ENCODE measurements around the gene TEX48.

TEX48 gene

GRCh38 chr9:114624677-114625076 is 57.3 kb downstream of the TEX48 start:
- CTCF ChIA-PET: interaction anchor here (0.5 to 1.9 kb wide), 4 partner anchors 9 to 967 kb away, joined by 3 to 6 read pairs (median 3); no protein-coding TSS in a partner anchor
- Histone ChIP-seq H3K4me3 (ENCODE audit: low read depth, low read length) (no peak overlapping the region), H3K9me3 (ENCODE audit: control insufficient read depth, insufficient read depth, low read depth, low read length) (no peaks in the 10 kb centered on the region), H3K4me1 (ENCODE audit: control insufficient read depth, insufficient read depth, low read length) (no peaks in the 10 kb centered on the region), H3K36me3 (ENCODE audit: control insufficient read depth in 2 of 2, insufficient read depth in 1 of 2, low read length in 2 of 2) (peaks cover 0 to 38% of the 10 kb centered on the region in 2 experiments; a peak in 2 of 3 replicates), H3K27ac (ENCODE audit: extremely low read depth, low read depth, low read length) (no peak overlapping the region)
- TF ChIP-seq HIC1 (tag by site-specific recombination; IDR thresholded peaks at IDR 0.05) (no peak), ZBTB1 (tag by site-specific recombination; IDR thresholded peaks at IDR 0.05) (no peak)
- POLR2A ChIA-PET: interaction anchor here (0.9 kb wide), 1 partner anchor 37 kb away, joined by 4 read pairs; the partner anchor contains the start of gene ATP6V1G1

GRCh38 chr9:114621975-114622609 is 59.9 kb downstream of the TEX48 start:
- ChIA-PET POLR2A (no interaction called here), CTCF (interaction anchor here (0.9 to 1.9 kb wide), 2 partner anchors 31 to 216 kb away, joined by 5 to 6 read pairs; no protein-coding TSS in a partner anchor)
- Histone ChIP-seq H3K27ac (ENCODE audit: extremely low read depth, low read depth, low read length) (no peak overlapping the region), H3K9me3 (ENCODE audit: control insufficient read depth, insufficient read depth, low read depth, low read length) (no peaks in the 10 kb centered on the region), H3K4me3 (ENCODE audit: low read depth, low read length) (no peak overlapping the region), H3K4me1 (ENCODE audit: control insufficient read depth, insufficient read depth, low read length) (no peaks in the 10 kb centered on the region), H3K36me3 (ENCODE audit: control insufficient read depth in 2 of 2, insufficient read depth in 1 of 2, low read length in 2 of 2) (peaks cover 0 to 25% of the 10 kb centered on the region in 2 experiments; a peak in 2 of 3 replicates)
- TF ChIP-seq ZNF529 (tag by site-specific recombination; IDR thresholded peaks at IDR 0.05; ENCODE audit: insufficient replicate concordance): no peak
- TF ChIP-seq, protein P1, sequence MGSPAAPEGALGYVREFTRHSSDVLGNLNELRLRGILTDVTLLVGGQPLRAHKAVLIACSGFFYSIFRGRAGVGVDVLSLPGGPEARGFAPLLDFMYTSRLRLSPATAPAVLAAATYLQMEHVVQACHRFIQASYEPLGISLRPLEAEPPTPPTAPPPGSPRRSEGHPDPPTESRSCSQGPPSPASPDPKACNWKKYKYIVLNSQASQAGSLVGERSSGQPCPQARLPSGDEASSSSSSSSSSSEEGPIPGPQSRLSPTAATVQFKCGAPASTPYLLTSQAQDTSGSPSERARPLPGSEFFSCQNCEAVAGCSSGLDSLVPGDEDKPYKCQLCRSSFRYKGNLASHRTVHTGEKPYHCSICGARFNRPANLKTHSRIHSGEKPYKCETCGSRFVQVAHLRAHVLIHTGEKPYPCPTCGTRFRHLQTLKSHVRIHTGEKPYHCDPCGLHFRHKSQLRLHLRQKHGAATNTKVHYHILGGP (tag by site-specific recombination; IDR thresholded peaks at IDR 0.05): peak; percentile 79
- TF ChIP-seq ZFP69B (tag by site-specific recombination; IDR thresholded peaks at IDR 0.05): no peak

- CTCF ChIA-PET: interaction anchor here (1.9 kb wide), 1 partner anchor 32 kb away, joined by 6 read pairs; no protein-coding TSS in a partner anchor
- Histone ChIP-seq H3K36me3 (ENCODE audit: control insufficient read depth in 2 of 2, insufficient read depth in 1 of 2, low read length in 2 of 2) (peaks cover 0 to 21% of the 10 kb centered on the region in 2 experiments; a peak in 2 of 3 replicates), H3K27ac (ENCODE audit: extremely low read depth, low read depth, low read length) (no peak overlapping the region), H3K4me3 (ENCODE audit: low read depth, low read length) (no peak overlapping the region), H3K9me3 (ENCODE audit: control insufficient read depth, insufficient read depth, low read depth, low read length) (no peaks in the 10 kb centered on the region), H3K4me1 (ENCODE audit: control insufficient read depth, insufficient read depth, low read length) (no peaks in the 10 kb centered on the region)
- no peak for TF ChIP-seq AEBP2 (tag by site-specific recombination; IDR thresholded peaks at IDR 0.05; ENCODE audit: borderline replicate concordance)
- TF ChIP-seq ZNF623 (tag by site-specific recombination; IDR thresholded peaks at IDR 0.05): peak; percentile 90
- TF ChIP-seq ZNF121 (tag by site-specific recombination; IDR thresholded peaks at IDR 0.05): no peak
- TF ChIP-seq MZF1 (tag by site-specific recombination; IDR thresholded peaks at IDR 0.05; ENCODE audit: borderline replicate concordance): no peak
- POLR2A ChIA-PET: no interaction called here
Observed at GRCh38 chr9:114621561-114621960, 60.4 kb downstream of the TEX48 start.

DNA sequence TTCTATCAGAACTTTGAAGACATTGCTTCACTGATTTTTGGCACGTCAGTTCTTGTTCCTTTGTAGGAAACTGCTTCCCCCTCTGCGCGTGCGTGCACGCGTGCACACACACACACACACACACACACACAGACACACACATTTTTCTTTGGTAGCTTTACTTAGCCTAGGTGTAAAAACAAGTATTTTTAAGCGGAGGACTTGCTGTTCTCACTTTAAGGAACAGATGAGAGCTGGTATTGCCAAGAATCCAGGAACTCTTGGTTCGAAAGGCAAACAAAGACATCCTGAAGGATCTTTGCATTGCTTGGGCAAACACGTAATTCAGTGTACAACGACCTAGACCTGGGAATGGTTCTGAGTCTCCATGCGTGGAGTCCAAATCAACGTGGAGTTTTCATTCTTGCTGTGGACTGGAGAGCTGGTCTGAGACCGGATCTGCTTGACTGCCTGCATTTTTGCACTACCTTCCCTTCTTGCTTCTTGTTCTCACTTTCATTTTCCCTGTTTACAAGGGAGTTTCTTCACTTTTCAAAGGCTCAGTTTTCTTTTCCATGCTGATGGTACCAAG is 62.7 kb downstream of the TEX48 start:
- no peaks in the 10 kb centered on the region for H3K4me1 ChIP-seq (ENCODE audit: control insufficient read depth, insufficient read depth, low read length)
- TF ChIP-seq ZNF2 (tag by site-specific recombination; IDR thresholded peaks at IDR 0.05): no peak
- TF ChIP-seq HOXC10 (CRISPR knock-in tag; IDR thresholded peaks at IDR 0.05): no peak
- TF ChIP-seq ZBTB10 (tag by site-specific recombination; IDR thresholded peaks at IDR 0.05): no peak
- no peak for TF ChIP-seq ZNF639 (tag by site-specific recombination; IDR thresholded peaks at IDR 0.05)
- TF ChIP-seq ZNF133 (tag by site-specific recombination; IDR thresholded peaks at IDR 0.05): no peak
- no peak for TF ChIP-seq ZNF174 (tag by site-specific recombination; IDR thresholded peaks at IDR 0.05)
- POLR2A ChIA-PET: interaction anchor here (1.4 kb wide), 1 partner anchor 32 kb away, joined by 6 read pairs; the partner anchor contains the start of gene ATP6V1G1
- H3K9me3 ChIP-seq (ENCODE audit: control insufficient read depth, insufficient read depth, low read depth, low read length): no peaks in the 10 kb centered on the region
- no peak overlapping the region for H3K27ac ChIP-seq (ENCODE audit: extremely low read depth, low read depth, low read length)
- peaks cover 0 to 18% of the 10 kb centered on the region in 2 experiments; a peak in 1 of 3 replicates for H3K36me3 ChIP-seq (ENCODE audit: control insufficient read depth in 2 of 2, insufficient read depth in 1 of 2, low read length in 2 of 2)
- H3K4me3 ChIP-seq (ENCODE audit: low read depth, low read length): no peak overlapping the region
- CTCF ChIA-PET: interaction anchor here (0.7 to 1.0 kb wide), 2 partner anchors 18 to 185 kb away, joined by 3 to 4 read pairs; no protein-coding TSS in a partner anchor

Measured in HEK293 (cell line).